NCI-H524 (cell line): ENCODE results near the gene NFATC2.

ENCODE experiments used
- DNase-seq, 2 experiments: peaks; one replicate each; lab custom pipeline; 2025; lab: John Stamatoyannopoulos, UW

The NFATC2 gene

DNA sequence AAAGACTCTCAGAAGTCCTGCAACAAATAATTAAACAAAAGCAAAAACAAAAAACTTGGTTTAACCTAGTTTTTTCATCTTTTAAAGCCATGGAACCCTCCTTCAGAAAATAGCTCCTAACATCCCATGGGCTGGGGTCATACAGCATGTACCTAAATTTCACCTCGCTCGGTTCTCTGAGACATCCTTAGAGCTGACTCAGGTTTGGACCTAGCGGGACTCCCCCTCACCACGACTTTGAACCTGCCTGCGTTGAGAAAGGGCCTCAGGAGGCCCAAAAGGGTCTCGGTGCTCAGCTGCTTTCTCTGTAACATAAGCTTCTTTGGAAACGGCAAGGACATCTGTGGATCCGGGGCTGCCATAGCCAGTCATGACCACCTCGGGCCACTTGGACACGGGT lies 112.8 kb downstream of the NFATC2 start:
- no peak for DNase-seq

DNA sequence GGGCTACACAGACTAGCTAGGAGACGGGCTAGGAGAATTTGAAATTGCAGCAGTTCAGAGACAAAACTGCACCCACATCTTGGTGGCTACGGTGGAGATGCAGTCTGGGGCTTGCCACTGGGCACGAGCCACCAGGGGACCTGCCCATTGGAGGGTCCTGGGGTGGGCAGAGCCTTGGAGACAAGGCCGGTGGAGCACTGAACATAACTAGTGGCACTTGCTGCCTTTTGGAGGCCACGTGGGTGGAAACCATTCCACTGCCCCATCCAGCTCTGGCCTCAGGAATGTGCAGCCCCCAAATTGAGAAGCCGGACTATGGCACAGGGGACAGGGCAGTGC lies 113.4 kb downstream of the NFATC2 start:
- no peak for DNase-seq

DNA sequence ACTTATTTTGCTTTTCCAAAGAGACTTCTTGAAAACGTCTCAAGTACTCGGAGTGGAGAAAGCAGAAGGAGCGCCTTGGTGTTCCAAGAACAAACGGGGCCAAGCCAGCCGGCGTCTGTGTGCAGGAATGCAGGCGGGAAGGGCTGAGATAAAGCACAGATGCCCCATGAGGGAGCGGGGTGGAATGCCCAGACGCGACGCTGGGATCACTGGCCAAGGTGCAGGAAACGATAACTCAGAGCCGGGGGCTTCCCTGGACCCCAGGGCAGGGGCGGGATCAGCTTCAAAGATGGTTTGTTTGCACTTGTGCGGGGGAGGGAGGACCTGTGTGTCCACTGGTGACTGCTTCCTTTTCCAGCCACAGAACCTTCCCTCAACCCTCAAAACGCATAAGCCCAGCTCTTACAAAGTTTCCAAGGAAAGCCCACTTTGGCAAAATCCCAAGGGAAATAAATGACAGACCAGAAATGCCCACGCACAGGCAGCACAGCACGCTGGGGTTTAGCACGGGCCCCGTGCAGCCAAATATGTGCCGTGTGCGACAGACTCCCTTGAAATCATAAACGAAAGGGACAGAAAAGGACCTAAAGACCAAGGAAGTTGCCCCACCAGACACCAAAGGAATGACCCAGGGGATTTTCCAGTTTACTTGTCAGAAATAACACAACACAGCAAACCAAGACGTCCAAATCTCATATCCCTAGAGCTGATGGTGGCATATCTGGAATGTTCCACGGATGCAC lies 113.9 kb downstream of the NFATC2 start:
- no peak for DNase-seq

DNA sequence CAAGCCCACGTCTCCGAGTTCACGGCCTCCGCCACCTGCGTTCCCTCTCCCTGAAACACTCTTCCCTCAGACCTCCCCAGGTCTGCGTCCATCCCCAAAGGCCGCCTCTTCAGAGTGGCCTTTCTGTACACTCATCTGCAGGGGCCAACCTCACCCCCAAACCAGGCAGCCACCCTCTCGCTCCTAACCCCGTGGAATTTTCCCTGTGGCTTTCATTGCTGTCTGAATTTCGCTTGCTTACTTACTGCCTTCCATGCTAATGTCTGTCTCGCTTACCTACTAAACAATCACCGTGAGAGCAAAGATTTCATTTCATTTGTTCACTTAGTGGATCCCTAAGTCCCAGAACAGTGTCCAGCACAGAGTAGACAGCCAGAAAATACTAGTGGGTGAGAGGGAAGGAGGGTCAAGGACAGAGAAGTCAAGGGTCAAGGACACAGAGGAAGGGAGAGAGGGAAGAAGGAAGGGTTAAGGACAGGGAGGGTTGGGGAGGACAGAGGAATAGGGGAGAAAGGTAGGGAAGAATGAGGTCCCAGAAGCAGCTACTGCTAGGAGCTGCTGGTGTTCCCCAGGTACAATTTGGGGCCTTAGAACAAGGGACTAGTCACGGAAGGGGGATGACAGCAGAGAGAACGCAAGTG lies 114.7 kb downstream of the NFATC2 start:
- DNase-seq: no peak

DNA sequence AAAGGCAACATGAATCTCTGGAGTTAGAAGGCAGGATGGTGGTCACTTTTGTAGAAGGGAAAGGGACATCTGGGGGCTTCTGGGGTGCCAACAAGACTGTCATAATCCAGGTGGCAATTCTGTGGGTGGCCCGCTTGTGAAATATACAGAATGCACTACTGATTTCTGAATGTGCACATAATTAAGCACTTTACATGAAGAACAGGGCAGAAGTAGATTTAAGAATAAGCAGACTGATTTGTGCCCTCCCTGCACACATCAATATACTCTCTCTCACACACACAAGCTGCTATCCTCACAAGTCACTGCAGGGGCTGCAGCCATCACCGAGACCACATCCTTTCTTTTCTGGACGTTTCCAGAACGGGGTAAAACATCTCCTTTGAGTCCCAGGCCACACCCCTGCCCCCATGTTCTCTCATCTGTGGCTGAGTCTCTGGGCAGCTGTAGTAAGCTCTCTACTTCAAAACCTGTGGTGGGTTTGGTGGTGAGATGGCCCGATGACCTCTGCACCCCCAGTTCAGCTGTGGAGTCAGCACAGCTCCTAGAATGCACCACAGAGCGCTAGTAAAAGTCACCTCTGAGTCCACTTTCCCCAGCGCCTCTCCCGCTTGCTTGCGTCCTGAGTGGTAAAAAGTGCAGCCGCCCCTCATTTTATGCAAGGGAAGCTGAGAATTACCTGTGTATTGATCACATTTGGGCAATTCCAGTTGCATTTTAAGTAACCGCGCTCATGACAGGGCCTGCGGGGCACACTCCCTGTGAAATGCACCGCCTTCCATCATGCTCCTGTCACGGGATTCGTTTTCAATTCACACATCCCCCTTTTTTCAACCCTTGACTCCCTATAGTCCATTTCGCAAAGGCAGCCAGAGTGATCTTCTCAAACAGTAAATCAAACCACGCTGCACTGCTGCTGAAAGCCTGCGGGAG lies 115.5 kb downstream of the NFATC2 start:
- DNase-seq: no peak

DNA sequence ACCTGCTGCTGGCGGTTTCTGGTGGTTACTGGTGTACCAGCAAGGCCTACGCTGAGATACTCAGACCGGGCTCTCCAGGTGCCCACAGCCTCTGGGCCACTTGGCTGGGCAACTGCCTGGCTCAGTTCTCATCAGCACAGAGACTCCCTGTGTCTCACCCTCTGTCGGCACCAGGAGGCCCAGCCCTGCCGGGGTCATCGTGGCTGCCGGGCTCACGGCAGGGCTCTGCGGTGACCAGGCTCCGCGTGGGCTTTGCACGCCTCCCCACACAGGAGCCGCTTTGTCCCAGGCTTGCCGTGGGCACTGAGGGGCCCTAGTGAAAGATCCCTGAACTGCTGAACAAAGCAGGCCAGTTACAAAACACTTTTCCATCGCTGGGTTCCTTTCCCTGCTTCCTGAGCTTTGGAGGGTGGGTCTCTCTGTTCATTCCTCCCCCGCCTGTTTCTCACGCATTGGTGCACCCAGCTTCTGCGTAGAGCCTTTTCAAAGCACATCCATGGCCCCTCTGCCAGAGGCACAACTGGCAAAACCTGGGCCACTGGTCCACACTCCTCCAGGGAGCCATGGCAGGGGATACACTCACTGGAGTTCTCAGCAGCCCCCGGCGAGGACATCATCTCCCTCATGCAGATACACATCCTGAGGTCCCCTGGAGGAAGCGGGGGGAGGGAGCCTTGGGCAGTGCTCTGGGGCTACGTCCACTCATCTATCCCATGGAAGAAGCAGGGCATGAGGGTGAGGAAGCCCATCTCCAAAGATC lies 117.0 kb downstream of the NFATC2 start:
- no peak for DNase-seq

DNA sequence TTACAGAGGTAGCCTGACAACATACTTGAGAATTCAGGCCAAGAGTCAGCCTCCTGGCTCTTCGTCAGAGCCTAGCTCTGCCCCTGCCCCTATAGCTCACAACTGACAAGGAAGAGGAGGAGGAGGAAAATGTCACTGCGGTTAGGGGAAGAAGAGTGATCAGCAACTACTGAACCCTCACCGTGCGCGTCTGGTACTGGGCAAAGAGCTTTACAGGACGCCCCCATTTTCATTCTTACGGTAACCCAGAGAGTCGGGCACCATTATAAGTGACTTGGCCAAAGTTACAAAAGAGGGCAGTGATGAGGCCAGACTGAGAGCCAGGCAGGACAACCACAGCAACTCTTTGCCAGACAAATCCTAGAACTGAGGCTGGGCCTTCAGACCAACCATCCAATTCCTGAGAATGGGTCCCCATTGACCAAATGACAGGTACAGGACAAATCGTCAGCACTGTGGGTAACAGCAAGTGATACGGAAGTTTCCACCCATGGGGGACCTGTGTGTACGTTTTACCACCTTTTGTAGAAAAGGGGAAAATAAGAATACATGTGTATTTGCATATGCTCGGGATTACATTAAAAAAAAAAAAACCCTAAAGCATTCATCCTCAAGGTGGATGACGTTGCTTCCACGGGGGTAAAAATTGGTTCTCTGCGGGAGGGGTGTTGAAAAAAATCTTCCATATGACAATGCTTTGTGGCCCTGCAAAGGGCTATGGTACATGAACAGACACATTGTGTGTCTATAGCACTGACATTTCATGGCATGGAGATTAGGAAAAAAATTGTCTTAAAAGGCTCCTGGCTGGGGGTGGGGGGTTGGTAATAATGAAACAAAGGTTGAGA lies 118.0 kb downstream of the NFATC2 start:
- DNase-seq: no peak

DNA sequence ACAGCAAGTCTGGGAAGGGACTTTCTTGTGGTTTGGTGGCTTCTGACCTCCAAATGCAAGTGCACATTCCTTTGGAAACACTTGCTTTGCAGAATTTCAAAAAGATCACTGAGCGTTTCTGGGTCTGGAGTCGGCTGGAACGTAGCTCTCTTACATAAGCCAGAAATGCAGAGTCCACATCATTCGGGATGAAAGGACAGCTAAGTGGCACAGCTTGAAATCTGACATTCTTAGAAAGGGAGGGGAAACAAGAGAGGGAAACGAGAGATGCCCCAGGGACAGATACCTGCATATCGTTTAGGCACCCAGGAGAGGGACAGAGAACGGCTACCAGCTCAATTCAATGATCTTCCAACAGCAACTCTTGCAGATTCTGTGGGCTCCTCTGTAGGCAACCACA lies 118.7 kb downstream of the NFATC2 start:
- DNase-seq: no peak

DNA sequence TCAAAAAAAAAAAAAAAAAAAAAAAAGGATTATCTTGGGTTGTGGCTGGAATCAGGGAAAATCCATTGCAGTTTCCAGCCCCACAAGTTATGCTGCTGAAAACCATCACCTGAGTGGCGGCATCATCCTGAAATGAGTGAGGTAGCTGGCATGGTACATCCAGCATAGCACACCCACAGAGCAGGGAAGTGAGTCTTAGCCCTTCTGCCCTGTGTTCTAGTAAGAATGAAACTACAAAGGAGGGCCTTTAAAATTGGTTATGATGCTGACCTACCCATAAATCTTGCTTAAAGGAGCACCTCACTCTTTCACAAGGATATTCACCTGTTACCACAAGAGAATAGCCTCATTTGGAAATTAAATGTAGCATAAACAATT lies 119.2 kb downstream of the NFATC2 start:
- no peak for DNase-seq

DNA sequence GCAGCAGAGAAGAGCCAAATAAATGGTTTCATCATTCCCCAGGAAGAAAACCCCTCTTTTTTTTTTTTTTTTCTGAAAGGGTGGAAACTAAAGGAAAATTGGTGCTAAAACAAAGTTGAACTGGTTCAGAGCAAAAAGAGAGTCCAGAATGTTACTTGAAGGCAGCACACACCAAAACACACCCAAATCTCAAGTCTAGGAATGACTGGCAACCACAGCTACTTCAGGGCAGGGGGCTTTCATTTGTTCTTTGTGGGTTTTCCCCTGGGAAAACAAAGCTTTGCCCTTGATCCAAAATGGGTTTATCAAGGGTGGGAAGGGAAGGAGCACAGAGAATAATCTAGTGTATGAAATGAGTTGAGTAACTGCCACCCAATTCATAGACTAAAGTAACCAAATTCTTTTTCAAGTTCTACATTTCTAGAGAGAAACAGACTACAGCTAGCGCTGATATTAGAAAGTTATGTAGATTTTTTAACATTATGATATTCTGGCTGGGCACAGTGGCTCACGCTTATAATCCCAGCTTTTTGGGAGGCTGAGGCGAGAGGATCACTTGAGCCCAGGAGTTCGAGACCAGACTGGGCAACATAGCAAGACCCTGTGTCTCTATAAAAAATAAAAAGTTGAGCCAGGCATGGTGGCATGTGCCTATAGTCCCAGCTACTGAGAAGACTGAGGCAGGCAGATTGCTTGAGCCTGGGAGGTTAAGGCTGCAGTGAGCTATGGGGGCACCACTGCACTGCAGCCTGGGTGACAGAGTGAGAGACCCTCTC lies 119.8 kb downstream of the NFATC2 start:
- DNase-seq: no peak

DNA sequence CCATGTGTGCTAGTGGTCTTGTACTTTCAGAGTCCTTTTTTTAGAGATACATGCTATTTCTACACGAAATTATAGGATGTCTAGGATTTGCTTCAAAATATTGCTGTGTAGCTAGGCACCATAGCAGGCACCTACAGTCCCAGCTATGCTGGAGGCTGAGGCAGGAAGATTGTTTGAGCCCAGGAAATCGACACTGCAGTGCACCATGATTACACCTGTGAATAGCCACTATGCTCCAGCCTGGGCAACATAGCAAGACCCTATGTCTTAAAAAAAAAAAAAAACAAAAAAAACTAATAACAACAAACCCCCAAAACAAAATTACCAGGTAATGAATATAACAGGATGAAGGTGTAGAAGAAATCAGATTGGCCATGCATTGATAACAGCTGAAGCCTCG lies 121.7 kb downstream of the NFATC2 start:
- no peak for DNase-seq

DNA sequence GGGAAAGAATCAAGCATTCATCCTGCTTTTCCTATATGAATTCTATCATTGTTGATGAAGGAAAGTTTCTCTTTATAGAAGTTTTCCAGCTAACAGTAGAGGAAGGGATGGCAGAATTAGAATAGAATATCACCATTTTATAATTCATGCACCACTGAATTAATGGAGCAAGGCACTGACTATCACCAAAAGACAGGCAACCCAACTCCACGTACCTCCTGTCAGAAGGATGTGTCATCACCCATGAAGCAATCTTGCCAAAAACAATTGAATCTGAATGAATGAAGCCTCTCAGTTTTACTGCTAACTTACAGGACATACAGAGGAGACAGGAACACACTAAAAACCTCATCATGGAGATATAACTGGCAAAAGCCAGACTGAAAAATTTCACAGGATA lies 122.4 kb downstream of the NFATC2 start:
- no peak for DNase-seq

DNA sequence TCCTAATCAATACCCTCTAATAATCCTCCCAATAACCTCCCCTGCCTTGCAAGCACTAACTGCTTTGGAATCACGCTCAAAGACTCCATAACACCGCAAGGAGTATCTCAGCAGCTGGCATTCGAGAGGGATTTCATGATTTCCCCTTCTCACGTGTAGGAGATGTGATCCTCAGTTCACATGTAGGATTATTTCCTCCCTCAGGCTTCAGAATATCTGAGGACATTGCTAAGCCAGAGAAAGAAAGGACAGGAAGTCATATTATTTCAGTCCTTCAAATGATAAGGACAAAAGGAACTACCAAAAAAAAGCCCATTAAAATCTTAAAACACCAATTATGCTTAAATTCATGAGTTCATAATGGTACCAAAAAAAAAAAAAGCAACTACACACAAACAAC lies 122.9 kb downstream of the NFATC2 start:
- no peak for DNase-seq

DNA sequence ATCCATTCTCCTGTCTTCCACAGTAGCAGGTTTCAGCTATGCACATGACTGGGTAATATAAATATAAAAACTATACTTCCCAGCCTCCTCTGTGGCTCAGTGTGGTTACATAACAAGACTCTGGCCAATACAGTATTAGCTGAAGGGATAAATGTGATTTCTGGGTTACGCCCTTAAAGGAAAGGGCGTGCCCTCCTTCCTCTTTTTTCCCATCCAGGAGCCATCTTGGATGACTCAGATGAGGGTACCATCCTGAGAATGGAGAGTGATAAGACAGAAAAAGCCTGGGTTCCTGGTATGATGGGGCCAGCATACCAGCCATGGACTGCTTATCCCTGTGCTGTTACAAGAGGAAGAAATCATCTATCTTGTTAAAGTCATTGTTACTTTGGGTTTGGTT lies 123.3 kb downstream of the NFATC2 start:
- DNase-seq: no peak

DNA sequence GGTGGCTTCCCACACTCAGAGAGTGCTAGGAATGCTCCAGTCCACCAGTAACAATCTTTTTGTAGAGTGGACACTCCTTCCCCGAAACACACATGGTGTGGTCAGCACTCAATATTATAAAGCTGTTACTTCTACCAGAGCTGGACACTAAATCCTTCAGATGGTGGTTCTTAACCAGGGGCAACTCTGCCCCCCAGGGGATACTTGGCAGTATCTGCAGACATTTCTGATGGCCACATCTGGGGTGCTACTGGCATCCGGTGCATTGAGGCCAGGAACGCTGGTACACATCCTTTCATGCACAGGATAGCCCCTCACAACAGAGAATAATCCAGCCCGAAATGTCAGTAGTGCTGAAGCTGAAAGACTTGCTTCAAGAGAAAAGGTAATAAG lies 124.4 kb downstream of the NFATC2 start:
- DNase-seq: no peak

DNA sequence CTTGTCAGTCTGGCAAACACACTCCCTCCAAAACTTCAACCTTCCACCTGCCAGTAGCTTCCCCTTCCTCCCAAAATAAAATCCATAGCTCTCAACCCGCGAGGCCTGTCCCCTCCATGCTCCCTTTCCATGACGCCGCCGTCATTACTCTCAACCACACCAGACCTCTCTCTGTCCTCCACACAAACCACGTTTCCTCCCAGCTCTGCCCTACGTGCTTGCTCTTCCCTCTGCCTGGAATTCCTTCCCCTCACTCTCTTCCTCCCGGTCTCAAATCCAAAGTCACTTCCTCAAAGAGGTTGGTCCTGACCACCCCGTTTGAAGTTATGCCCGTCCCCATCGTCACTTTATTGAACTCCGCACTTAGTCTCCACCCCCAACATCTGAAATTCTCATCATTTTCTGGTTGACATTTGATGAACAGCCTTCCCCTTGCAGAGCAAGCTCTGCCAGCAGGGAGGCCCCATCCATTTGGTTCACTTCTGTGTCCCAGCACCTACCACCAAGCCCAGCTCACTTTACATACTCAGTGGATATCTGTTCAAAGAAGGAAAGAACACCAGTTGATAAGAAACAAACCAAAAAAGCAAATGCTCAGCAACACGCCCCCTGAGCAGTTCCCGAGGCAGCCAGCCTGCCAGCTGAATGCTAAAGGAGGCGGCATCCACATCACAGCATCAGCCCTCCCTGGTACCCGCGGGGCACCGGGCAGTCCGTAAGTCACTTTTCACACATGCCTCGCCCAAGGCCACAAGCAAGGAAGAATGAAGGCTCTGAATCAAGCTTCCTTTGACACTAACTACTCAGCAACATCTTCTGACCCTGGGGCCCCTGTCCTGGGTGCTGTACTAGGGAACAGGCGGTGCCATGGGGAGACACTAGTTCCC lies 125.0 kb downstream of the NFATC2 start:
- no peak for DNase-seq

DNA sequence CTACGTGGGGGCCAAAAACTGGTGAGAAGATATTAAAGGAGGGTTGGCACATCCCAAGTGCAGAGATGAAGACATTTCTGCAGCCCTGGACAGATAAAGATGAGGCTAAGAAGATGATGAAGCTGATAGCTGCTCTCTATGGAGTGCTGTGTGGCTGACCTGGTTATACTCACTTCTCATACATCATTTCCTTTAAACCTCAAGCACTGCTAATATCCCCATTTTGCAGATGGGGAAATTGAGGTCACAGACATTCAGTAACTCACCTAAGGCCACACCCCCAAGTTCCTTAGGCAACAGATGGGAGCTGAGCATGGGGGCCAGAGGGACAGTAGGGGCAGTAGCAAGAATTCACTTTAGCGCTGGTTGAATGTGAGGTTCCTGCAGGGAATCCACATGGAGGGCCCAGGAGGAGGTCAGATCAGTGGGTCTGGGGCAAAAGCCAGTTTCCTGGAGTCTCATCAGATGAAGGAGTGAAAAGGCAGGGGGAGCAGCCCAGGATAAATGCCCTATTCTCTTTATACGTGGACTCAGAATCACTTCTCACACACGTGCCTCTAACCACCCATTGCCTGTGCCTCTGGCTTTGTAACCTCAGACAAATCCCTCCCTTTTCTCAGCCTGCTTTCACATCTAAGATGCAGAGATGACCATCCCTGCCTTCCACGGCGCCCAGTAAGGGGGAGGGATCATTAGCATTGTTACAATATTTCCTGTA lies 125.8 kb downstream of the NFATC2 start:
- DNase-seq: no peak

DNA sequence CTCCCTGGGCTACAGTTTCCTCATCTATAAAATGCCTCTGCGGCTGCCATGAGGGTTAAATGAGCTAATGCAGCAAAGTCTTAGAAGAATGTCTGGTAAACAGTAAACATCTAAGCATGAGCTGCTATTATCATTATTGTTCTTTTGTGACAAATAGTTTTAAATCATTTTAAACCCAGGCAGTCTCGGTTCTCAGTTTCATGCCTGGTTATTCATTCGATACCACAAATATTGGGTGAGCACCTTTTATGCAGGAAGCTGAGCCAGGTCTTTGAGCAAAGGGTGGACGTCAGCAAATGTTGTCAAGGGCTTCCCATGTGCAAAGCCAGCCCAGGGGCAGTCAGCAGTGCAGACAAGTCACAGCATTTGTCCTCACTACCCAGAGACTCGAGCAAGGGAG lies 128.7 kb downstream of the NFATC2 start:
- DNase-seq: no peak

DNA sequence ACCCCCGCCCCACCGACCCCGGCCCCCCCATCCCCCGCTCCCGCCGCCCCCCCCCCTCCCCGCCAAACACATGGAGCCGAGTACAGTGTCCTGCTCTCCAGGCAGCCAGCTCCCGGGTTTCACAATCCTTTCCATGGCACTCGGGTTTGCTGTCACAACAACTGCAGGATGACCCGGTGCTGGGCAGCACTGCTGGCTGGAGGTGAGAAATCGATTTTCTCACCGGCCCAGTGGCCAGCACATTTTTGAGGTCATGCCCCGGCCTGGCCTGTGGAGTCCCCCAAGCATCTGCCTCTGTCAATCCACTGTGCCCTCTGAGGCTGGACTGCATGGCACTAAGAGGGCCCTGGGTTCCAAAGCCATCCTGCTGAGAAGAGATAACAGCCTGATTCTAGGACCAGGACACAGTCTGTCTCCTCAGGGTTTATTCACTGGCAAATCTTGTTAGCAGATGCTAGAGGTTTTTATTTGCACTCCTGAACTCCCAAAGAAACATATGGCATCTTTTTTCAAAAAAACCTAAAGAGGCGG lies 129.5 kb downstream of the NFATC2 start:
- peak; percentile 75 to 91 for DNase-seq
